ENCODE measurements around the gene ITPRIP. TPM values are rescaled to one million over a fixed set of nuclear protein-coding genes. Genes with fewer than 3 reads are reported as not detected.

Gene ITPRIP
- total and polyA plus RNA-seq, 8 donors, result 1.8 to 7.1 (median 2.6) TPM

- Histone ChIP-seq H3K36me3 (no peaks in the 10 kb centered on the region), H3K4me1 (peaks cover 7 to 15% (median 8%) of the 10 kb centered on the region in 3 donors), H3K4me3 (no peak overlapping the region), H3K9me3 (no peaks in the 10 kb centered on the region), H3K27me3 (no peaks in the 10 kb centered on the region), H3K27ac (no peak overlapping the region)
- intact Hi-C loops (cut with DNase I), result no loop called here
- ATAC-seq (no peak), DNase-seq (no peak), FAIRE-seq (no peak)
- WGBS, 2 donors, result 88 to 94% methylated on average over 1 of the region's 1 CpG
- no peak for TF ChIP-seq CTCF (IDR thresholded peaks at IDR 0.05)
These were observed 6.0 kb upstream of the ITPRIP start for GRCh38 chr10:104344219-104344618.

- Histone ChIP-seq H3K4me1 (peaks cover 7 to 15% (median 8%) of the 10 kb centered on the region in 3 donors), H3K9me3 (no peaks in the 10 kb centered on the region), H3K4me3 (no peak overlapping the region), H3K27ac (peak overlapping the region in 1 of 4 donors; percentile 9), H3K36me3 (no peaks in the 10 kb centered on the region), H3K27me3 (no peaks in the 10 kb centered on the region)
- WGBS, 2 donors, result 7 to 12% methylated on average over 3 of the region's 3 CpGs
- DNase-seq, result no peak
- TF ChIP-seq CTCF (IDR thresholded peaks at IDR 0.05), result no peak
- intact Hi-C loops (cut with DNase I), result no loop called here
- ATAC-seq, result no peak
- no peak for FAIRE-seq
These were observed 4.7 kb upstream of the ITPRIP start for GRCh38 chr10:104342941-104343411.

DNA sequence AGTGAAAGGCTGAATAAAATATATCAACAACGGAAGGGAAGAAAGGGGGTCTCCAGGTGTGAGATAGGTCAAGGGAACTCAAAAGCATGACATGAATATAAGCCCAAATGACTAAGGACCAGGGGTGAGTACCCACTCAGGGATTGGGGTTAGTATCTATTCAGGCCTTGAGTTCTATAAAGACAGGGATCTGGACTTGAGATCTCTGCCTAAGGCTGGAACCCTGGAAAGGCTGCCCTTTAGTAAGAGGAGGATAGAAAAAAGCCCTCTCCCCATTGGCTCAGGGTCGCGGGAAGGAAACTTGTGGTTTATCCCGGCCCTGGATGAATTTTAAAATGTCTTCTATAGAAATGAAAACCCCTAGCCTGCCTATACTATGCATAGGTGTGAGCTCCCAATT is 2.4 kb upstream of the ITPRIP start:
- intact Hi-C loops (cut with DNase I), result no loop called here
- no peak for DNase-seq
- Histone ChIP-seq H3K4me3 (no peak overlapping the region), H3K36me3 (no peaks in the 10 kb centered on the region), H3K9me3 (no peaks in the 10 kb centered on the region), H3K27ac (peak overlapping the region; percentile 78 to 98 (median 90)), H3K27me3 (no peaks in the 10 kb centered on the region), H3K4me1 (peaks cover 7 to 15% (median 8%) of the 10 kb centered on the region in 3 donors)
- WGBS, 2 donors, result 56 to 58% methylated on average over 4 of the region's 4 CpGs
- ATAC-seq, result no peak
- no peak for FAIRE-seq
- no peak for TF ChIP-seq CTCF (IDR thresholded peaks at IDR 0.05)

GRCh38 chr10:104340111-104340526 is 1.9 kb upstream of the ITPRIP start:
- H3K36me3 ChIP-seq, result no peaks in the 10 kb centered on the region
- intact Hi-C loops (cut with DNase I), result no loop called here
- H3K27me3 ChIP-seq, result no peaks in the 10 kb centered on the region
- FAIRE-seq (no peak), DNase-seq (peak in 3 of 6 donors; percentile 43 to 58 (median 57)), ATAC-seq (peak; percentile 69 to 79 (median 76))
- peaks cover 7 to 15% (median 8%) of the 10 kb centered on the region in 3 donors for H3K4me1 ChIP-seq
- peak overlapping the region; percentile 78 to 98 (median 90) for H3K27ac ChIP-seq
- H3K9me3 ChIP-seq, result no peaks in the 10 kb centered on the region
- H3K4me3 ChIP-seq, result peak overlapping the region in 2 of 4 donors; percentile 86 to 92
- 4 to 7% methylated on average over 4 of the region's 4 CpGs for WGBS, 2 donors
- no peak for TF ChIP-seq CTCF (IDR thresholded peaks at IDR 0.05)

GRCh38 chr10:104339469-104340110 is 1.3 kb upstream of the ITPRIP start:
- Histone ChIP-seq H3K36me3 (no peaks in the 10 kb centered on the region), H3K4me3 (peak overlapping the region in 3 of 4 donors; percentile 86 to 92 (median 86)), H3K9me3 (no peaks in the 10 kb centered on the region), H3K27me3 (no peaks in the 10 kb centered on the region), H3K27ac (peak overlapping the region; percentile 78 to 98 (median 90)), H3K4me1 (peaks cover 7 to 15% (median 8%) of the 10 kb centered on the region in 3 donors)
- peak; percentile 59 to 71 (median 68) for ATAC-seq
- intact Hi-C loops (cut with DNase I), result no loop called here
- 4 to 6% methylated on average over 11 of the region's 11 CpGs for WGBS, 2 donors
- peak in 3 of 6 donors; percentile 62 to 73 (median 70) for DNase-seq
- TF ChIP-seq CTCF (IDR thresholded peaks at IDR 0.05), result no peak
- FAIRE-seq, result peak; percentile 37
